Measurements from ENCODE around the gene LRRC74A.

LRRC74A gene

DNA sequence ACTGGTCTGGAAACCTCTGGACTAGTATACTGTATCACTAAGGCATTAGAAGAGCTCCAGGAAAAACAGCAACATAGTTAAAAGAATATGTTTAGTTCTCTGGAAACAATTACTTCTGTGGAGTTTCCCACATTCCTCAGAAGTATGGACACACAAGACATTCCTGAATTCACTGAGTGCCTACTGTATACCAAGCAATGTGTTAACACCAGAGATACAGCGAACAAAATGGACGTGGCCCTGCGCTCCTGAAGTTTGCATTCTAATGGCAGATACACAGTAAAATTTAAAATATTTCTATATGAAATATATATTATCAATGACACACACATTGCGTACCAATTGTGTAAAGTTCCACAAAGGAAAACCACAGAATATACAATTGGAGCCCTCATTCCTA lies 14.6 kb upstream of the LRRC74A start:
- no peak for TF ChIP-seq FOXP2 (optimal IDR thresholded peaks at IDR 0.05; ENCODE audit: borderline replicate concordance, extremely low read depth, extremely low read length, insufficient read depth)
- TF ChIP-seq SIN3A (IDR thresholded peaks at IDR 0.05; ENCODE audit: borderline replicate concordance, insufficient read depth, low read length) = no peak
- no peak for TF ChIP-seq TAF1 (IDR thresholded peaks at IDR 0.05; ENCODE audit: borderline replicate concordance, insufficient read depth, low read length)

DNA sequence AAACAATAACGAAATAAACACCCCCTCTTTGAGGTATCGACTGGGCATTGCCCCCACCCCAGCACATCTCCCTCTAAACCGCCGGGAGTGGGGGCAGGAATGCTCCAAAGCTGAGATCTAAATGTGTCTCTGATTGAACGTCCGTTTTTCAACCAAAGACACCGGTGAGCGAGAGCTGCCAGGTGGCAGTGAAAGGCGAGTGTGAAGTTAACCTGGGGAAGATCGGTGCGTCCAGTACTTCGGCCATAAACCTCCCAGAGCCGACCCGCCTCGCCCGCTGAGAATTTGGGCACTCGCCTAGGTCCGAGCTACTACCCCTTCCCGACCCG lies 14.2 kb upstream of the LRRC74A start:
- TF ChIP-seq, protein P1, sequence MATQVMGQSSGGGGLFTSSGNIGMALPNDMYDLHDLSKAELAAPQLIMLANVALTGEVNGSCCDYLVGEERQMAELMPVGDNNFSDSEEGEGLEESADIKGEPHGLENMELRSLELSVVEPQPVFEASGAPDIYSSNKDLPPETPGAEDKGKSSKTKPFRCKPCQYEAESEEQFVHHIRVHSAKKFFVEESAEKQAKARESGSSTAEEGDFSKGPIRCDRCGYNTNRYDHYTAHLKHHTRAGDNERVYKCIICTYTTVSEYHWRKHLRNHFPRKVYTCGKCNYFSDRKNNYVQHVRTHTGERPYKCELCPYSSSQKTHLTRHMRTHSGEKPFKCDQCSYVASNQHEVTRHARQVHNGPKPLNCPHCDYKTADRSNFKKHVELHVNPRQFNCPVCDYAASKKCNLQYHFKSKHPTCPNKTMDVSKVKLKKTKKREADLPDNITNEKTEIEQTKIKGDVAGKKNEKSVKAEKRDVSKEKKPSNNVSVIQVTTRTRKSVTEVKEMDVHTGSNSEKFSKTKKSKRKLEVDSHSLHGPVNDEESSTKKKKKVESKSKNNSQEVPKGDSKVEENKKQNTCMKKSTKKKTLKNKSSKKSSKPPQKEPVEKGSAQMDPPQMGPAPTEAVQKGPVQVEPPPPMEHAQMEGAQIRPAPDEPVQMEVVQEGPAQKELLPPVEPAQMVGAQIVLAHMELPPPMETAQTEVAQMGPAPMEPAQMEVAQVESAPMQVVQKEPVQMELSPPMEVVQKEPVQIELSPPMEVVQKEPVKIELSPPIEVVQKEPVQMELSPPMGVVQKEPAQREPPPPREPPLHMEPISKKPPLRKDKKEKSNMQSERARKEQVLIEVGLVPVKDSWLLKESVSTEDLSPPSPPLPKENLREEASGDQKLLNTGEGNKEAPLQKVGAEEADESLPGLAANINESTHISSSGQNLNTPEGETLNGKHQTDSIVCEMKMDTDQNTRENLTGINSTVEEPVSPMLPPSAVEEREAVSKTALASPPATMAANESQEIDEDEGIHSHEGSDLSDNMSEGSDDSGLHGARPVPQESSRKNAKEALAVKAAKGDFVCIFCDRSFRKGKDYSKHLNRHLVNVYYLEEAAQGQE (IDR thresholded peaks at IDR 0.05; ENCODE audit: insufficient read depth in 1 of 2, low read depth in 2 of 2, low read length in 2 of 2) = no peak
- no peak for TF ChIP-seq SIN3A (IDR thresholded peaks at IDR 0.05; ENCODE audit: borderline replicate concordance, insufficient read depth, low read length)
- no peak for TF ChIP-seq POLR2AphosphoS5 (IDR thresholded peaks at IDR 0.05; ENCODE audit: low read depth, low read length)
- no peak for TF ChIP-seq TAF1 (IDR thresholded peaks at IDR 0.05; ENCODE audit: borderline replicate concordance, insufficient read depth, low read length)
- TF ChIP-seq FOXP2 (optimal IDR thresholded peaks at IDR 0.05; ENCODE audit: borderline replicate concordance, extremely low read depth, extremely low read length, insufficient read depth) = no peak

DNA sequence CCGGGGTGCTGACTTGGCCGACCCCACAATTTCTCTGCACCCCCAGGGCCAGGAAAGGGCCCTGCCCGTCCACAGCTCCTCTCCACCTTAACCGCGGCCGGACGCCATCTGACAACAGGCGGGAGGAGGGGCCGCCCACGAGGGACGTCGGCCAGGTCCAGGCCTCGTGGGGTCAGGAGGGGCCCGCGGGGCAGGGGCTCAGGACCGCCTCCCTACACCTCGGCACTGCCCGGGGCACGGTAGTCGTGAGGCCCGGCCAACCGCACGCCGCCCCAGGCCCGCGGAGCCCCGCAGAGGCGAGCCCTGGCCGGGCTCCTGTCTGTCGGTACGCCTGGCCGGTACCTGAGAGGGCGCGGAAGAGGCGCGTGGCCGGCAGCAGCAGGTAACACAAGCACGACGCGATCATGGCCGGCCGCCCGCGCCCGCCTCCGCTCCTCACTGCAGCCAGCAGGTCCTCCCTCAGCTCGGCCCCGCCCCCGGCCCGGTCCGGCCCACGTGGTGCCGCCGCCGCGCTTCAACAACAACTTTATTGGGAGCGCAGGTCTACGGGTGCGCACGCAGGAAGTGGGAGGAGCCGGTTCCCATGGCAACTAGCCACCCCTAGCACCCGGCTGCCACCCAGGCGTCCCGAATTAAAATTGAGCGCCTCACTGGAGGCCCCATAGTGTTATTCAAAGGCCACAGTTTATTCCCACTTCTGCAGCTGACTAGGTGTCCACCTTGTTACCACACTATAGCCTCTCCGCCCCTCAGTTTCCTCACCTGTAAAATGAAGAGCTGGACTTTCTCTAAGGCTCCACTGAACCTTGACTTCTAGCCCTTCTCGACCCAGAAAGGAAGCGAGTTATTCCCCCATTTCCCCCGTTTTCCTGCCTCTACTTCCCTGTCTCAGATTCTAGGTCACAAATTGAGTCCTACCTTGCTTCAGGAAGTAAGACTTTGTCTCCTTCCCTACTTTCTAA lies 13.5 kb upstream of the LRRC74A start, which contains the start of gene ANGEL1:
TSS of gene ANGEL1 (minus strand) at position 461 of the 962 bp plus-strand sequence. CDS start at position 406, 55 bp downstream.
- peak; percentile 92 for TF ChIP-seq FOXP2 (optimal IDR thresholded peaks at IDR 0.05; ENCODE audit: borderline replicate concordance, extremely low read depth, extremely low read length, insufficient read depth)
- TF ChIP-seq, protein P1 (IDR thresholded peaks at IDR 0.05; ENCODE audit: insufficient read depth in 1 of 2, low read depth in 2 of 2, low read length in 2 of 2) = no peak
- TF ChIP-seq POLR2AphosphoS5 (IDR thresholded peaks at IDR 0.05; ENCODE audit: low read depth, low read length) = peak; percentile 48
- peak; percentile 79; the same call in 1 of the 2 replicates for TF ChIP-seq SIN3A (IDR thresholded peaks at IDR 0.05; ENCODE audit: borderline replicate concordance, insufficient read depth, low read length)
- TF ChIP-seq TAF1 (IDR thresholded peaks at IDR 0.05; ENCODE audit: borderline replicate concordance, insufficient read depth, low read length) = no peak

DNA sequence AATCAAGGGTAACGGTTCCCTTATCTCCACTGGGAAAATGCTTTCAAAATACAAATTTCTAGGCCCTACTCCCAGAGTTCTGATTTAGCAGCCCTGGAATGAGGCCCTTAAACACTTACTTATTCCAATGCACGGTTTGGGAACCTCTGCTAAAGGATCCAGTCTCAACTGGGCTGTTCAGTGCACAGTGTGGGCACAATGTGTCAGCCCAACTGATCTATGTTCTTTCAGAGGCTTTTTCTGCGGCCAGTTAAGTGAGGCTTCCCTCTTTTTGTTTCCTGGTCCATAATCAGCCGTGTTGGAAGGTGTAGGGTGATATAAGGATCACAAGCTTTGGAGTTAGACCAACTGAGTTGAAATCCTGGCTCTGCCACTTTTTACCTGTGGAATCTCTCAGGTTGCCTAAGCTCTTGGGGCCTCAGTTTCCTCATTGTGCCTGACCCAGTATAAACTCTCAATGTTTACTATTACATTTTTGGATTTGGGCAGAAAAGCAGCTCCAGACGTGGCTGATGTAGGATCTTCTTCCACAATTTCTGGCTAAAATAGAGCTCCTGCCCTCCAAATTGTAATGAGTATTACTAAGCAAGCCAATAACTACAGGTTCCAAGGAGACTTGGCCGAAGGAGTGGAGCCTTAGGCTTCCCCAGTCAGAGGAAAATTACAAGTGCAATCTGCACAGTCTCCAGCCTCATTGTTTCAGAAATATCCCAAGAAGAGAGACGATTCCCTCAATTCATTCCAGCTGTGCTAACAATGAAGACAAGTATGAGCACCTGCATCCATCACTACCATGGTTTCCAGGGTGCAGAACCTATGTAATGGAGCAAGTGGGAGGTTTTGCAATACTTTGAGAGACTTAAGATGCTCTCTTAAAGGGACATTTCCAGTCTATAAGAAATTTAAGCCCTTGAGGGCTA lies 11.2 kb upstream of the LRRC74A start:
- TF ChIP-seq, protein P1 (IDR thresholded peaks at IDR 0.05; ENCODE audit: insufficient read depth in 1 of 2, low read depth in 2 of 2, low read length in 2 of 2) = no peak
- TF ChIP-seq POLR2AphosphoS5 (IDR thresholded peaks at IDR 0.05; ENCODE audit: low read depth, low read length) (no peak), FOXP2 (optimal IDR thresholded peaks at IDR 0.05; ENCODE audit: borderline replicate concordance, extremely low read depth, extremely low read length, insufficient read depth) (no peak), SIN3A (IDR thresholded peaks at IDR 0.05; ENCODE audit: borderline replicate concordance, insufficient read depth, low read length) (no peak), TAF1 (IDR thresholded peaks at IDR 0.05; ENCODE audit: borderline replicate concordance, insufficient read depth, low read length) (no peak)

- TF ChIP-seq, protein P1 (IDR thresholded peaks at IDR 0.05; ENCODE audit: insufficient read depth in 1 of 2, low read depth in 2 of 2, low read length in 2 of 2) = no peak
- TF ChIP-seq SIN3A (IDR thresholded peaks at IDR 0.05; ENCODE audit: borderline replicate concordance, insufficient read depth, low read length) = no peak
- TF ChIP-seq FOXP2 (optimal IDR thresholded peaks at IDR 0.05; ENCODE audit: borderline replicate concordance, extremely low read depth, extremely low read length, insufficient read depth) = no peak
- TF ChIP-seq POLR2AphosphoS5 (IDR thresholded peaks at IDR 0.05; ENCODE audit: low read depth, low read length) = no peak
- no peak for TF ChIP-seq TAF1 (IDR thresholded peaks at IDR 0.05; ENCODE audit: borderline replicate concordance, insufficient read depth, low read length)
Observed at GRCh38 chr14:76820700-76821099, 5.5 kb upstream of the LRRC74A start.
